Liver (tissue), 9 donors: Measurements from ENCODE around the gene SHBG. TPM values are rescaled to one million over a fixed set of nuclear protein-coding genes. Genes with fewer than 3 reads are reported as not detected.
A peak's percentile ranks its signal among the peaks of the same experiment; 100 is the strongest.

ENCODE experiments used
- DNase-seq: peaks from one replicate; pipeline ENCODE4 v3.0.0-alpha.2; 2017; ENCODE audit warnings: low spot score
- H3K27ac ChIP-seq, 2 donors: one replicate each; pipeline ENCODE4 v1.7.0; 2013; ENCODE audit warnings: inconsistent platforms in 2 of 2, low read length in 2 of 2, control low read depth in 1 of 2, low read depth in 1 of 2, mild to moderate bottlenecking in 1 of 2
- H3K27me3 ChIP-seq, 4 donors: one replicate each; pipeline versions ENCODE4 v1.6.1 to v1.7.0; 2013; ENCODE audit warnings: low read length in 3 of 4, inconsistent platforms in 1 of 4, mild to moderate bottlenecking in 1 of 4, moderate library complexity in 1 of 4; ENCODE audit not compliant: control insufficient read depth in 4 of 4, insufficient read depth in 4 of 4
- H3K36me3 ChIP-seq, 4 donors: one replicate each; pipeline versions ENCODE4 v1.6.1 to v1.7.0; 2013; ENCODE audit warnings: low read length in 3 of 4, mild to moderate bottlenecking in 3 of 4, low read depth in 1 of 4, moderate library complexity in 1 of 4; ENCODE audit not compliant: control insufficient read depth in 4 of 4, insufficient read depth in 3 of 4
- H3K4me1 ChIP-seq, 4 donors: one replicate each; pipeline versions ENCODE4 v1.6.1 to v1.7.0; 2013; ENCODE audit warnings: low read length in 3 of 4, mild to moderate bottlenecking in 3 of 4, moderate library complexity in 1 of 4; ENCODE audit not compliant: control insufficient read depth in 4 of 4, insufficient read depth in 4 of 4
- H3K4me3 ChIP-seq, 3 donors: one replicate each; pipeline versions ENCODE4 v1.6.1 to v1.7.0; 2013; ENCODE audit warnings: low read length in 3 of 3, control low read depth in 1 of 3, low read depth in 1 of 3, mild to moderate bottlenecking in 1 of 3
- H3K9ac ChIP-seq, 2 donors: one replicate each; pipeline ENCODE4 v1.7.0; 2013; ENCODE audit warnings: low read length in 2 of 2, mild to moderate bottlenecking in 2 of 2, moderate library complexity in 2 of 2, control low read depth in 1 of 2, low read depth in 1 of 2
- H3K9me3 ChIP-seq, 4 donors: one replicate each; pipeline versions ENCODE4 v1.6.1 to v1.7.0; 2013; ENCODE audit warnings: low read length in 3 of 4; ENCODE audit not compliant: control insufficient read depth in 4 of 4
- CTCF ChIP-seq: fragments of 150-350 bp; IDR thresholded peaks from 2 replicates; pipeline ENCODE4 v1.5.1; 2017; ENCODE audit warnings: improper control_type of control experiment, low read depth, low read length; ENCODE audit not compliant: missing input control
- EGR1 ChIP-seq, 2 donors: IDR thresholded peaks; 2 replicates each; pipeline ENCODE4 v1.6.1; 2016 to 2018; ENCODE audit warnings: antibody characterized with exemption in 2 of 2, low read depth in 2 of 2
- FOXA1 ChIP-seq: IDR thresholded peaks from 2 replicates; pipeline ENCODE4 v1.6.1; 2016; ENCODE audit warnings: antibody characterized with exemption
- FOXA2 ChIP-seq: IDR thresholded peaks from 2 replicates; pipeline ENCODE4 v1.6.1; 2016; ENCODE audit warnings: antibody characterized with exemption
- HNF4A ChIP-seq, 2 donors: conservative IDR thresholded peaks; 2 replicates each; pipeline ENCODE4 v1.6.1; 2016; ENCODE audit warnings: antibody characterized with exemption in 2 of 2, mild to moderate bottlenecking in 2 of 2
- HNF4G ChIP-seq: IDR thresholded peaks from 2 replicates; pipeline ENCODE4 v1.6.1; 2016; ENCODE audit warnings: antibody characterized with exemption
- JUND ChIP-seq, 2 donors: IDR thresholded peaks; 2 replicates each; pipeline ENCODE4 v1.6.1; 2016; ENCODE audit warnings: antibody characterized with exemption in 2 of 2
- MAX ChIP-seq: IDR thresholded peaks from 2 replicates; pipeline ENCODE4 v1.6.1; 2016; ENCODE audit warnings: antibody characterized with exemption
- RAD21 ChIP-seq, 2 donors: IDR thresholded peaks; 2 replicates each; pipeline ENCODE4 v1.6.1; 2016; ENCODE audit warnings: antibody characterized with exemption in 2 of 2, mild to moderate bottlenecking in 2 of 2
- SP1 ChIP-seq: IDR thresholded peaks from 2 replicates; pipeline ENCODE4 v1.6.1; 2018; ENCODE audit warnings: antibody characterized with exemption, mild to moderate bottlenecking
- TAF1 ChIP-seq: conservative IDR thresholded peaks from 2 replicates; pipeline ENCODE4 v1.6.1; 2016; ENCODE audit warnings: antibody characterized with exemption, mild to moderate bottlenecking
- YY1 ChIP-seq: IDR thresholded peaks from 2 replicates; pipeline ENCODE4 v1.6.1; 2016; ENCODE audit warnings: antibody characterized with exemption, mild to moderate bottlenecking
- ZBTB33 ChIP-seq: IDR thresholded peaks from 2 replicates; pipeline ENCODE4 v1.6.1; 2016; ENCODE audit warnings: antibody characterized with exemption
- WGBS: extraction: QIAGEN DNeasy Blood & Tissue Kit; methylation state at CpG from one replicate; pipeline ENCODE4 v1.1.7; 2013; 5-methylcytosine and 5-hydroxymethylcytosine counted together
- polyA plus RNA-seq, 2 donors: library from polyadenylated mRNA; stranded (reverse) in 1 of 2; unstranded in 1 of 2; fragments of 200-250 nt in 1 of 2; fragments of >200 nt in 1 of 2; fragmentation: Nextera tagmentation in 1 of 2; extraction: Ambion mirVana in 1 of 2; gene quantifications; one replicate each; pipeline versions ENCODE4 v1.2.1 to v1.2.3, GENCODE V29; 2013 to 2015
- total RNA-seq, 2 donors: library from RNA; depleted of rRNA; stranded (reverse); fragments of >200 nt; gene quantifications; one replicate each; pipeline ENCODE4 v1.2.3, GENCODE V29; 2014
- donor health status: healthy.
- donor health status: healthy.
- donor health status: healthy.
- donor health status: healthy.
- donor health status: healthy.

The SHBG gene
- total and polyA plus RNA-seq, 4 donors = 3.5 to 61.6 (median 22.2) TPM

GRCh38 chr17:7647018-7647417 is 17.1 kb downstream of the SHBG start:
- Histone ChIP-seq H3K4me1 (peaks cover 4 to 18% (median 9%) of the 10 kb centered on the region in 4 donors), H3K27ac (no peak overlapping the region), H3K9ac (no peak overlapping the region), H3K36me3 (no peaks in the 10 kb centered on the region), H3K9me3 (no peaks in the 10 kb centered on the region), H3K4me3 (no peak overlapping the region), H3K27me3 (no peaks in the 10 kb centered on the region)
- WGBS = 79% methylated on average over 4 of the region's 4 CpGs
- TF ChIP-seq SP1 (no peak), FOXA1 (no peak), TAF1 (no peak), JUND (IDR thresholded peaks at IDR 0.05) (no peak), HNF4G (no peak), ZBTB33 (no peak), MAX (no peak)
- no peak for DNase-seq

- 3% methylated on average over 34 of the region's 34 CpGs for WGBS
- Histone ChIP-seq H3K27me3 (no peaks in the 10 kb centered on the region), H3K4me3 (peak within 1 kb of the TSS; percentile 49 to 66 (median 50))
Measured at GRCh38 chr17:7650509-7651096, 20.7 kb downstream of the SHBG start, which contains the start of gene ATP1B2. Gene ATP1B2, plus strand, starts transcription at chr17:7650926. Its CDS starts 593 bp downstream, at chr17:7651519.

GRCh38 chr17:7651097-7651664 is 21.2 kb downstream of the SHBG start:
- no peaks in the 10 kb centered on the region for H3K9me3 ChIP-seq
- H3K27me3 ChIP-seq = no peaks in the 10 kb centered on the region
- TF ChIP-seq SP1 (no peak), EGR1 (IDR thresholded peaks at IDR 0.05; ENCODE audit: low read depth in 2 of 2) (no peak), YY1 (no peak), HNF4A (conservative IDR thresholded peaks at IDR 0.05) (no peak), HNF4G (no peak), FOXA1 (no peak), MAX (no peak), RAD21 (IDR thresholded peaks at IDR 0.05) (no peak), CTCF (no peak)
- no peaks in the 10 kb centered on the region for H3K36me3 ChIP-seq
- WGBS = 1% methylated on average over 45 of the region's 45 CpGs
- peaks cover 4 to 18% (median 9%) of the 10 kb centered on the region in 4 donors for H3K4me1 ChIP-seq
- H3K27ac ChIP-seq = no peak overlapping the region
- peak overlapping the region; percentile 49 to 66 (median 50) for H3K4me3 ChIP-seq
- no peak overlapping the region for H3K9ac ChIP-seq
- peak; percentile 44 for DNase-seq

More at GRCh38 chr17:7650509-7651096, 20.7 kb downstream of the SHBG start, which contains the start of gene ATP1B2:
- H3K36me3 ChIP-seq = no peaks in the 10 kb centered on the region
- DNase-seq = peak; percentile 94
- H3K27ac ChIP-seq = no peak within 1 kb of the TSS
- TF ChIP-seq CTCF = no peak
- TF ChIP-seq FOXA1 = peak; percentile 34
- peak; percentile 60 for TF ChIP-seq FOXA2
- peaks cover 4 to 18% (median 9%) of the 10 kb centered on the region in 4 donors for H3K4me1 ChIP-seq
- no peak within 1 kb of the TSS for H3K9ac ChIP-seq
- no peaks in the 10 kb centered on the region for H3K9me3 ChIP-seq
